SK-N-MC (cell line): ENCODE data around the gene CRYBG2.

Experiments used
- EZH2 ChIP-seq: fragments of 200-600 bp; sonication (generic); IDR thresholded peaks from one replicate; pipeline ENCODE4 v1.6.1; 2017; ENCODE audit warnings: antibody characterized with exemption
- FOXP2 ChIP-seq: optimal IDR thresholded peaks from 2 replicates; pipeline ENCODE3; 2011; ENCODE audit warnings: mild to moderate bottlenecking, moderate library complexity; ENCODE audit not compliant: insufficient read depth; ENCODE audit errors: extremely low read length, control extremely low read depth
- POLR2AphosphoS5 ChIP-seq: IDR thresholded peaks from 2 replicates; pipeline ENCODE4 v1.6.1; 2012; ENCODE audit warnings: mild to moderate bottlenecking, low read depth, low read length, borderline replicate concordance

GRCh38 chr1:26330276-26330675 is 23.7 kb downstream of the CRYBG2 start:
- TF ChIP-seq EZH2, result no peak
- TF ChIP-seq POLR2AphosphoS5, result no peak
- no peak for TF ChIP-seq FOXP2
